ENCODE data around the gene LMO4. TPM values are rescaled to one million over a fixed set of nuclear protein-coding genes. Genes with fewer than 3 reads are reported as not detected.
A peak's percentile ranks its signal among the peaks of the same experiment; 100 is the strongest.

LMO4 gene
- polyA plus RNA-seq, 1 donor (not counting 4 experiments of a cell fraction or from before 2014, with no cell fraction given): 33.4 TPM

GRCh38 chr1:87346130-87346814 is 17.6 kb downstream of the LMO4 start:
- Histone ChIP-seq H3K4me2 (ENCODE audit: control insufficient read depth, extremely low read depth, insufficient read depth, low read depth, low read length) (no peak overlapping the region), H3K27ac (ENCODE audit: control insufficient read depth, insufficient read depth, low read length) (no peak overlapping the region), H3K36me3 (ENCODE audit: control insufficient read depth in 2 of 2, extremely low read depth in 1 of 2, insufficient read depth in 2 of 2, low read length in 2 of 2) (peaks cover 3 to 5% of the 10 kb centered on the region in 2 experiments), H4K20me1 (ENCODE audit: control insufficient read depth, extremely low read depth, insufficient read depth, low read length) (no peaks in the 10 kb centered on the region), H3K4me1 (ENCODE audit: control insufficient read depth, extremely low read depth, insufficient read depth, low read length) (peaks cover 11% of the 10 kb centered on the region), H2AFZ (ENCODE audit: control insufficient read depth, low read length) (no peak overlapping the region), H3K27me3 (ENCODE audit: control insufficient read depth, extremely low read depth, insufficient read depth, low read length) (no peaks in the 10 kb centered on the region), H3K4me3 (ENCODE audit: control insufficient read depth in 2 of 3, extremely low read depth in 1 of 3, insufficient read depth in 2 of 3, low read depth in 1 of 3, low read length in 3 of 3) (no peak overlapping the region), H3K9me3 (ENCODE audit: control insufficient read depth, low read depth, low read length) (no peaks in the 10 kb centered on the region), H3K79me2 (ENCODE audit: control insufficient read depth, insufficient read depth, low read length) (no peaks in the 10 kb centered on the region), H3K9ac (ENCODE audit: control insufficient read depth, extremely low read depth, insufficient read depth, low read length) (no peak overlapping the region), H3K9me1 (ENCODE audit: control insufficient read depth, extremely low read depth, insufficient read depth, low read length) (no peaks in the 10 kb centered on the region)
- no peak for DNase-seq (ENCODE audit: low read depth, low spot score)
- no peak for FAIRE-seq
- dilution Hi-C loops (cut with MboI; ENCODE audit: extremely low pct_ligation_motif_present, low sequenced_read_pairs): no loop called here
- TF ChIP-seq EZH2 (IDR thresholded peaks at IDR 0.05; ENCODE audit: low read length) (no peak), CTCF (optimal IDR thresholded peaks at IDR 0.05 in 1 of 3, IDR thresholded peaks at IDR 0.05 in 1 of 3, conservative IDR thresholded peaks at IDR 0.05 in 1 of 3; ENCODE audit: extremely low read depth in 1 of 3, insufficient read depth in 2 of 3, low read length in 3 of 3) (no peak)

GRCh38 chr1:87348341-87349019 is 19.8 kb downstream of the LMO4 start:
- no peak overlapping the region for H3K4me3 ChIP-seq (ENCODE audit: control insufficient read depth in 2 of 3, extremely low read depth in 1 of 3, insufficient read depth in 2 of 3, low read depth in 1 of 3, low read length in 3 of 3)
- DNase-seq (ENCODE audit: low read depth, low spot score): no peak
- H3K4me2 ChIP-seq (ENCODE audit: control insufficient read depth, extremely low read depth, insufficient read depth, low read depth, low read length): peak overlapping the region; percentile 22
- no peaks in the 10 kb centered on the region for H4K20me1 ChIP-seq (ENCODE audit: control insufficient read depth, extremely low read depth, insufficient read depth, low read length)
- peaks cover 11% of the 10 kb centered on the region for H3K4me1 ChIP-seq (ENCODE audit: control insufficient read depth, extremely low read depth, insufficient read depth, low read length)
- H3K27ac ChIP-seq (ENCODE audit: control insufficient read depth, insufficient read depth, low read length): no peak overlapping the region
- no peaks in the 10 kb centered on the region for H3K27me3 ChIP-seq (ENCODE audit: control insufficient read depth, extremely low read depth, insufficient read depth, low read length)
- peak overlapping the region; percentile 45 for H2AFZ ChIP-seq (ENCODE audit: control insufficient read depth, low read length)
- no peaks in the 10 kb centered on the region for H3K9me3 ChIP-seq (ENCODE audit: control insufficient read depth, low read depth, low read length)
- H3K9me1 ChIP-seq (ENCODE audit: control insufficient read depth, extremely low read depth, insufficient read depth, low read length): no peaks in the 10 kb centered on the region
- H3K79me2 ChIP-seq (ENCODE audit: control insufficient read depth, insufficient read depth, low read length): no peaks in the 10 kb centered on the region
- dilution Hi-C loops (cut with MboI; ENCODE audit: extremely low pct_ligation_motif_present, low sequenced_read_pairs): no loop called here
- peaks cover 2 to 3% of the 10 kb centered on the region in 2 experiments for H3K36me3 ChIP-seq (ENCODE audit: control insufficient read depth in 2 of 2, extremely low read depth in 1 of 2, insufficient read depth in 2 of 2, low read length in 2 of 2)
- TF ChIP-seq CTCF (optimal IDR thresholded peaks at IDR 0.05 in 1 of 3, IDR thresholded peaks at IDR 0.05 in 1 of 3, conservative IDR thresholded peaks at IDR 0.05 in 1 of 3; ENCODE audit: extremely low read depth in 1 of 3, insufficient read depth in 2 of 3, low read length in 3 of 3) (no peak), EZH2 (IDR thresholded peaks at IDR 0.05; ENCODE audit: low read length) (no peak)
- H3K9ac ChIP-seq (ENCODE audit: control insufficient read depth, extremely low read depth, insufficient read depth, low read length): no peak overlapping the region
- FAIRE-seq: peak; percentile 72
